Putamen (tissue), 1 donor: ENCODE results near the gene OPCML.

Experiments used
- DNase-seq: peaks from one replicate; pipeline ENCODE4 v3.0.0-alpha.2; 2016; ENCODE audit warnings: low spot score

Gene OPCML

DNA sequence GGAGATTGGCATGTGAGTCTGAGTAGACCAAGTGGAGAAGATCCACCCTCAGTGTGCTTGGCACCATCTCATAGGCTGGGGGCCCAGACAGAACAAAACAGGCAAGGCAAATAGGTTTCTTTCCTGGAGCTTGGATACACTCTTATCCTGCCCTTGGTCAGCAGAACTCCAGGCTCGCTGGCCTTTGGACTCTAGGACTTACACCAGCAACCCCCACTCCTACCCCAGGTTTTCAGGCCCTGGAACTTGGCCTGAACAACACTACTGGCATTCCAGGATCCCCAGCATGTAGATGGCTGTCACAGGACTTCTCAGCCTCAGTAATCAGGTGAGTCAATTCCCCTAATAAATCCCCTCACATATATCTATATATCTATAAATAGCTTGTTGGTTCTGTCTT lies 637.7 kb downstream of the OPCML start:
- DNase-seq: no peak

DNA sequence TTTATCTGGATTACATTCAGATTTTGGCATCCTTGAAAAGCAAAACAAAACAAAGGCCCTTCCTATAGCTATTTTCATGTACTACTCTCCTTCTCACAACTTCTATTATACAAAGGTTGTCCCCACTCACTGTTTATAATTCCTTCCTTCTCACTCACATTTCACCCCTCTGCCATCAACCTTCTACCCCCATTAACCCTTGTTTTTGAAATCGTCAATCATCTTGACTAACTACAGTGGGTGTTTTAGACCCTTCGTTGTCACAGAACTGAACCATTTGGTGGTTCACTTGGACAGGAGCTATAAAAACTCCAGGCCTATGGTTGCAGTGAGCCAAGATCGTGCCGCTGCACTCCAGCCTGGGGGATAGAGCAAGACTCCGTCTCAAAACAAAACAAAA lies 639.4 kb downstream of the OPCML start:
- DNase-seq: no peak

DNA sequence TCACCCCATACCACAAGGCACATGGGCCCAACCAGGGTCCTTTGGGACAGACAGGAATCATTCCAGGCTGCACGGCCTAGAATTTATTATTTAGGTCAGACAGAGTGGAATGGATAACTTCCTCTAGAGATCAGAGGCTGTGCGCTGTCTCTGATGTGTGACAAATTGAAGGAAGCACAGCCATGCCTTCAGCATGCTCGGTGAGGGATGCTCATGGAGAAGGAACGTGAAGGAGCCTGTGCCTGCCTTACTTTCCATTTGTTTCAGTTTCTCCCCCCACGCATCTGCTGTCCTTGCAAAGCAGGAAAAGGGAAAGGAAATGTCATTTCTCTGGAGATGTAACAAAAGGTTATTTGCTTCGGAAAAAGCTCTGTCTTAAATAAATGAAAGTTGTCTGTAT lies 644.1 kb downstream of the OPCML start:
- DNase-seq: no peak

DNA sequence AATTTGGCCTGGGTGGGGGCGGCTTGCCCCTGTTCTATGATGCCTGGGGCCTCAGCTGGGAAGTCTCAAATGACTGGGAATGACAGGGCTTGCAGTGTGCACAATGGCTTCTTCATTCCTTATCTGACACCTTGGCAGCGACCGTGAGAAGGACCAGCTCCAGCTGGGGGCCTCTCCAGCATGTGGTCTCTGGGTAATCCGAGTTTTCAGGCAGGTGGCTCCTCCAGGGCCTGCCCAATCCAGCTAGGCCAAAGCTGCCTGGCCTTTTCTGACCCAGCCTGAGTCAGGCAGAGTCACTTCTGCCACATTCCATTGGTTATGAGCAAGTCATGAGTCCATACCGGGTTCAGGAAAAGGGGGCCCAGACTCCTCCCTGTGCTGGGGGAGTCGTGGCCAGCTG lies 646.0 kb downstream of the OPCML start:
- no peak for DNase-seq

DNA sequence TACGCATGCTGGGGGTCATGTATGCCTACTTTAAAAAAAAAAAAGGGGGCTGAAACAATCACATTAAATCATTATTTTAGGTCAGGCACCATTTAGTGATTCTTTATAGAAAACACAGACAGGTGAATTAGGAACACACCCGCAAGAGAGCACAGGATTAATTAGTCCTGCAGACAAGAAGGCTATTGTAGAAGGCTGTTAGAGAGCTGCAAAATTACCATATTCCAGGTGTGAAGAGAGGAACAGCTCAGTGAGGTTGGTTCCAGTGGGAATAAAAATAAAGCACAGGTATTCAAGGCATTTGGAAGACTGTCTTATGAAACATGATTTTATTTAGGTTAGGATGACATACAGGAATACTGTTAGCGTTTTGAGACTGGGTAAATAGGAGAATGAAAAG lies 649.1 kb downstream of the OPCML start:
- DNase-seq: no peak

DNA sequence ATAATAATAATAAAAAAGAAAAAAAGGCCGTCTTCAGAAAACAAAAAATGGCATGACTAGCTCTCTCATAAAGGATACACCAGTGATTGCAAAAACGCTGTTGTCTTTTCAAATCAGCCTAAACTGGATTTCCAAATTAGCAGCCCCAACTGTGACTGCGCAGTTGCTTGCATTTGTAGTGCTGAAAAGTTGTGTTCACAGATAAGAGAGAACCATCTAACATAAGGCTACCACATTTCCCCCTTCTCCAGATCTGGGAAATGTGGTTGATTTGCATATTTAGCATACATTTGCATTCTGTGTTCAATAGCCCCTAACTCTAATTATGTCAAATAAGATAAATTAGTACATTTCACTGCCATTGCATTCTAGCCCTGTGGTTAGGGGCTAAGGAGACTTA lies 650.7 kb downstream of the OPCML start:
- DNase-seq: no peak

DNA sequence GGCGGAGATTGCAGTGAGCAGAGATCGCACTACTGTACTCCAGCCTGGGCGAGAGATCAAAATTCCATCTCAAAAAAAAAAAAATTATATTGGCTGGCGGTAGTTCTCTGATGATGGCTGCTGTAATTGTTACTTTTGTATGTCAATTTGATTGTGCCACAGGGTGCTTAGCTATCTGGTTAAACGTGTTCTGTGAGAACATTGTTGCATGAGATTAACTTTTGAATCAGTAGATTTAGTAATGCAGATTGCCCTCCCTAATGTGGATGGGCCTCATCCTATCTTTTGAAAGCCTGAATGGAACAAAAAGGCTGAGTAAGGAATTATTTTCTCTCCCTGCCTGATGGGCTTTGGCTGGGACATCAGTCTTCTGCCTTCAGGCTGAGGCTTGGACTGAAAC lies 654.2 kb downstream of the OPCML start:
- DNase-seq: no peak

DNA sequence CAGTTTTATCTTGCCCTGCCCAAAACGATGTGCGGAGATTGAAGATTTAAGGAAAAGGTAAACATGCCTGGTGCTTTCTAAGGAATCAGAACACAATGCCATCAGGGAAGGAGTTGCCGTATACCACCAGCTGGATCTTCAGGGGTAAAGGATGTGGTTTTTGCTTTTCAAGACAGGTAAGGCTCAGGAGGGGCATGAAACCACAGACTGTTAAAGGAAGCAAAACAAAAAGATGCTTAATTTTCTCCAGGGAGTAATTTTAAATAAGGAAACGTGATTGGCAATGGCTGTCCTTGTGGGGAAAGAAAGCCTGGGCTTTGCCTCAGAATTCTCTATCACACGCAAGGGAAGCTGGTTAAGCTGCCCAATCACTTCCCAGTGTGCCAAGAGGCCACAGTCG lies 655.6 kb downstream of the OPCML start:
- no peak for DNase-seq

DNA sequence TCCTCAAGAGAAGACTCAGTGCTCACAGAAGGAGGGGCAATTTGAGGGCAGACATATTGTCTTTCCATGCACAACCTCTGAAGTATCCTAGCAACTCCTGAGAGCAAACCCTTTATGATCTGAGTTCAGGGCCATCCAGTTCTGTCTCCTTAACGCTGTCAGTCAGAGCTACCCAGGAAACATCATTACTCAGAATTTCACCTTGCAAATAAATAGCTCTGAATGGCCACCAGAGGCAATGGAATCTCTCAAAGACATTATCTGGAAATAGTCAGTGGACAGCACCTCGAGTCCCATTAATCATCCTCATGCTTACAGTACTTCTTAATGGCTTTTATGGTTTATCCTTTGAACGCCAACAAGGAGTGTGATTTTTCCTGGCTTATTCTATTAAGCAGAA lies 656.1 kb downstream of the OPCML start:
- no peak for DNase-seq

DNA sequence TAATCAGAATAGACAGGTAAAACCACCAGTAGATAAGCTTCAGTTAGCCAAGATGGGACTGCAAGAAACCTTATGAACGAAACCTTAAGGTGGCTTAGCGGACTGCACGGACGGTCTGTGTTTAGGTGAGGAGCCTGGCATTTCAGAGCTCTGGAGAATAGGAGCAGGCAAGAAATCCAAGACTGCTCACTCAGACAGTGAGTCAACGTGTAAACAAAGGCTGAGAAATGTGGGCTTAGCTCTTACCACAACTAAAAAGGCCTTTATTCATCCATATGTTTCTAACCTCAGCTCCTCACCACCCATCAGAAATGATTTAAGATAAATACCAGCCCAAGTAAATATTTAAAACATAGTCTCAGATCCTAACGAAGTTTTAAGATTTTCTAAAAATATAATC lies 657.7 kb downstream of the OPCML start:
- DNase-seq: no peak

DNA sequence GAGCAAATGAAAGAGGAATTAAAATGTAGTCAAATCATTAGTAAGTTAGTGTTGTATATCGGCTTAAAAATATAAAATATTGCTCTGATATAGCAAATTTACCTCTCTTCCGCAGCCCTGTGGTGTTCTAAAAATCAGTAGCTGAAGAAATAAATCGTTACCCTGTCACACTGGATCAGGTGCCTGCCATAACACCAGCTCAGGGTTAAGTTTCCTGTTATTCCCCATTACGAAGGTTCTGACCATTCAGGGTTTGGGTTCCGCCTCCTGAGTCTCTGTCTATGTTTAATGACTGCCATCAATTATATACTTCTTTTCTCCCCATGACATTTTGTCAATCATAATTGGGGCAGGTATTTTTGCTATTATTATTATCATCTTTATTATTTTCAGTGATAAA lies 658.5 kb downstream of the OPCML start:
- DNase-seq: no peak

DNA sequence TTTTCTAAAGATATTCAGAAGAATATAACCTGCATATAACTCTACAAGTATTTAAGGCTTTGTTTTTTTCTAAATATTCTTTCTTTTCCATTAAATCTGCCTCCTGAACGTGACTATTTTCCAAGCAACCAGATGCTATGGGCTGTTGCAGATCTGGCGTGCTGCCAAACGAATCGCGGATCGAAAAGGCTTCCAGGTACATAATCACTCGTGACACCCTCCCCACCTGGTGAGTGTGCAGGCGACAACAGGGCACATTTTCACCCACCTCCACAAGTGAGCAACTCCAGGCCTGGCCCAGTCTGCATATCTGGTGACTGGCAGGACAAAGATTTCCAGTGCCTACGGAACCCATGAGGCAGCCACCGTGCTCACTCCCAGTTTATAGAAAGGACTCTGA lies 660.1 kb downstream of the OPCML start:
- no peak for DNase-seq

DNA sequence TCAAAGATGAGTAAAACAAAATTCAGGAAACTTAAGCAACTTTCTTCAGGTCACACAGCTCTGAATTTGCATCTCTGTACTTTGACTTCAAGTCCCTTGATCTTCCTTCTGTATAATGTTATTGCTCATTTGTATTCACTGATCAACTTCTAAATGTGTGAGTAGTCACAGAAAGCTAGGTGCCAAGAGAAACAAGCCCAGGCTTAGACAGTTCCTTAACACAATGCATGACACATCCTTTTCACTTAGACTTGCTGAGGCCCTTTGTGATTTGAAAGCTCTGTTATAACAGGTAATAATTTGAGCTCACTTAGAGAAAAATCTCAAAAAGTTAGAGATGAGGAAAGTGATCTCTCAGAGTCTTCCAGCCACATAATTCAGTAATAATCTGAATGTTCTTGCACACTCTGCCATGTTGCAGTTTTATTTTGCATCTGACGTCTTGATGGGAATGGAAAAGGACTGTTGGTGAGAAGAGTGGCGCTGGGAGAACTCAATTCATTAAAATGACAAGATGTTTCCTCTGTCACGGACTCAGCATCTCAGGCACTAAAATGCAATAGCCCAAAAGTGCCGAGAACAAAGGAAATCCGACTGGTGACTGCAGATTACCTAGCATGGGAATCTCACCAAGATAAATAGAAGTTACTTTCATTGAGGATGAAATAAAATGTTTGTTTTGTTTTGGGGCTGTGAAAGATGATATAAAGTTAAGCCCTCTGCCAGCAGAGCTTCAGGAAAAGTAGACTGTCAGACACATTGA lies 665.3 kb downstream of the OPCML start:
- DNase-seq: no peak

DNA sequence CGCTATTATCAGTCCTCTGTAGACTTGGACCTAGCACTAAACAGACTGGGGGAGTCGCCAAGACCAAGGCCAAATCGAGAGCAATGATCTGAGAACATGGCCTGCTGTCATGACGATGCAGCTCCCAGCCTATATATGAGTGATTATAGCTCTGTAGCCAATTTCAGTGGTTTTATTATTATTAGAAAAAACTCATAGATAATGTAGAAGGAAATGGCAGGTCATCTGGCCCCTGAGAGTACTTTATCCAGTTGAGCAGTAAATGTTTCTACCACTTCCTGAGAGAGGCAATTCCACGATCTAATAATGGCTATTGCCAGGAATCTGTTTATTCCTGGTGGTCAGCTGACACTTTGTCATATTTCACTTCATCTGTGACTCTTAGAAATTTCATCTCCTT lies 666.7 kb downstream of the OPCML start:
- DNase-seq: no peak

DNA sequence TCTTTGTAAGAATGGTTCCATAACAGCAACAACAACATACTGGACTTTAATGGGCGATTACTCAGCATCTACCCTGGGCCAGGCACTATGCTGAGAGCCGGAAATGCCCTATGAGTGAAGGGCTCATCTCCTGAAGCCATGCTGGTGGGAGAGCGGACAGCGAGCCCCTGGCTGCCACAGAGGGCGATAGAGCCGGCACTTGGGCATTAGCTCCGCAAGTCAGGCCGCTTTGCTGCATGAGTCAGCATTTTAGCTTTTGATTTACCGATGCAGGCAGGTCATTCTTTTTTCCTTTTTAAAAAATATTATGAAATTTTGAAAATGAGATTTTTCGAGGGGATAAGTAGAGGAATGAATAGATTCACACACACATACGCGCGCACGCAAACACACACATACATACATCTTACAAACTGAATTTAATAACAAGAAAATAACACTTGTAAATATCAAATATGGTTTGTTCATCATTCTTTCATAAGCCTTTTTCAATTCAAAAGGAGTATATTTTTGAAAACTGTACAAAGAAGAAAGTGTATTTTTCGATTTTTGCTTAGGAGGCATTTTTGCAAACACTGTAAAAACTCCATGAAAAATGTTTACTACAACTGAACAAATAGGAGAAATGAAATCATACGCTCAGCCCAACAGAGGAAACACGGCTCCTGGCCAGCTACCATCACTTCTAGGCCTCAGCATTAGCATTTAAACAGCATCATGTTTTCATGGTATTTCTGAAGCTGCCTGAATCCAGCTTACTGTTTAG lies 667.3 kb downstream of the OPCML start:
- DNase-seq: no peak

DNA sequence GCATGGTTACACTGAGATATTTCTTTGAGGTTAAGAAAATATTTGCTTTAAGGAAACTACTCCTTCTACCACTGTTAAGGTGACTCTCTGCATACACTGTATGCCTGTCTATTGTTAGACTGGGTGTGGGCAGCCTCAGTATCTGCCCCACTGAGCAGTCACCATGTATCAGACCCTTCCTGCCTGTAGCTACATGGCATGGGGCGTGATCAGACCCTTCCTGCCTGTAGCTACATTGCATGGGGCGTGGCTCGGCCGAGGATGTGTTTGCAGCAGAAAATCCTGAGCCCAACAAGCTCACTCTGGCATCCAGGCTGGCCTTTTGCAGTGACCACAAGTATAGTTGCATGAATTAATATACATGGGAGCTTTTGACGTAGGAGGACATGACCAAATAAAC lies 669.4 kb downstream of the OPCML start:
- DNase-seq: no peak

DNA sequence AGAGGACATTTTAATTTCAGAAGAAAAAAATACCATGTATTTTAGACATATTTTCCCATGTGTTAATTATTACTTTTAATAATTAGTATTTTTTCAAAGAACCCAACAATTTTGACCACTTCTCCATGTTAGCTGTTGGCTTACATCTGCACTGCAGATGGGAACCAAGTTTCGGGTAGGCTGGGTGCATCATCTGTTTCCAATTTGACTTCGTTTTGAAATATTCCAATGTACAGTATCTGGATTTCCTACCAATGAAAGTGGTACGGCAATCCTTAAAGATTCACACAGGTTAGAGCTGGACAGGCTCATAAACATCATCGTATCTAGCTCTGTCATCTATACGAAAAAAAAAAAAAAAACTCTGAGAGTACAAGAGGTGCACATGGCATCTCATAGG lies 670.2 kb downstream of the OPCML start:
- DNase-seq: no peak

DNA sequence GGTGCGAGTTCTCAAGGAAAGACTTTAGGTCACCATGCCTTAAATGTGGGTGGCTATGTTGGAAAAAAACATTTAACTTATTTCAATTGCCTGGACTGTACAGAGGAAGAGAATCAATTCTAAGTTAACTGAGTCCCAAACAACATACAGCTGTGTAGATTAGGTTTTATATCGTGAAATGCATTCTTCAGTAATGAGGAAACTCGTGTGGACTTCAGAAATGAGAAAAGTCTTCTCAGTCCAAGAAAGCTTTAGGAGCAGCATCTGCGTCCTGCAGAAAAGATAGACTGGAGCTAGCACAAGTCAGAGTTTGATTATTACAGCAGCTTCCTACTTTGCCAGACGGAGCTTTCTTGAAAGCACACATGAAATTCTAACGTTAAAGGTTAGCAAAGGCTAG lies 673.0 kb downstream of the OPCML start:
- no peak for DNase-seq

DNA sequence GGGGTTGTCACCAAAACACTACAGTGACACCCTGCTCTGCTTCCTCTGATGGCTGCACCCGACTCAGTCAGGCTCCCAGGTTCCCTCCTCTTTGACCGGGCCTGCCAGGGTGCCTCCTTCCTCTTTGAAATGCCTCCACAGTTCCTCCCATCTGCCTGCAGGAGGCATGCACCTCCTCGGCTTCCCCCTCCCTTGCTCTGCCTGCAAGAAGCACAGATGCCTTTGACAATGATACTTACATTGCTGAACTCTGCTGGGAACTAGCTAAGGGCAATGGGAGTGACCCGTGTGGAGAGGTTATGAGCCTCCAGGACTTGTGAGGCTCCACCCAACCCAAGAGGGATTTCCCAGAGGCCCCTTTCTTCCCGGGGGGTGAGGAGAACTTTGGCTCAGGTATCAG lies 674.1 kb downstream of the OPCML start:
- DNase-seq: no peak

DNA sequence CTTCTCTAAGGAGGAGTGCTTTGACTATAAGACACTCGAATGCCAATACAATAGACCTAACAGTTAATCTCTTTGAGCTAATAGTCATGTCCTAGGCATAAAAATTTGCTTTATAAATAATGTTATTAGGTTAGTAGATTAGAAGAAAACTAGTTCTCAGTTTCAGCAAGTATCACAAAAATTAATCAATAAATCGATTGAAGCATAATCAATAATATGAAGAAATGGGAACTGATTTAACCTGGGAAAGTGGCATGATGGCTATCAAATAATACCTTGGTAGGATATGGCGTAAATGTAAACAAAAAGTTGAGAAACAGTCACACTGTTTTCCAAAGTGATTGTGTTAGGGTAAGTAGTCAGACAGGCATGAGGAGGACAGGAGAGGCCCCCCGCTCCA lies 676.3 kb downstream of the OPCML start:
- DNase-seq: no peak

DNA sequence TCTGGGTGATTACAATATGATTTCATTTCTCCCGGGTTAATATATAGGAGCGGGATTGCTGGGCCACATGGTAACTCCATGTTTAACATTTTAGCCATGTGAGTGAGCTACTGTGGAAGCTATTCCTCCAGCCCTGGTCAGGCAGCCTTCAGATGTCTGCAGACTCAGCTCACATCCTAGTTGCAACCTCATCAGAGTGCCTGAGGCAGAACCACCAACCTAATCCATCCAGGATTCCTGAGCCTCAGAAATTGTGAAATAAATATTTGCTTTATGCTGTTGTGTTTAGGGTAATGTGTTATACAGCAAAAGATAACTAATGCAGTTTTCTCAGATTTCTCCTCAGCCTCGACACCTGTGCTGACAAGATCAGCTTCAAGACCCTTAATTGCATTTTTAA lies 676.8 kb downstream of the OPCML start:
- DNase-seq: no peak

DNA sequence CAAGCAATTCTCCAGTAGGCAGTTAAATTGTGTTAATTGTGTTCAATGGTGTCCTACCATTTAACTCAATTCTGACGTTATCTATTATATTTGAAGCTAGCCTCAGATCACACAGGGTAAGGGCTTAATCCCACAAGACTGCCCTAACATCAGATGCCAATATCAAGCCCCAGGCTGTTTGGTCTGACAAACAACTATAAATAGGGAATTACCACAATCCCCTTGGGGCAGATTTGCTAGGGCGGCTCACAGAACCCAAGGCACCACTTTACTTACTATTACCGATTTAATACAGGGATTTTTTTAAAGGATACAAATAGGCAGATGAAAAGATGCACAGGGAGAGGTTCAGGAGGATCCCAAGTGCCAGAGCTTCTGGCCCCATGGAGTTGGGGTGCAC lies 678.4 kb downstream of the OPCML start:
- no peak for DNase-seq

DNA sequence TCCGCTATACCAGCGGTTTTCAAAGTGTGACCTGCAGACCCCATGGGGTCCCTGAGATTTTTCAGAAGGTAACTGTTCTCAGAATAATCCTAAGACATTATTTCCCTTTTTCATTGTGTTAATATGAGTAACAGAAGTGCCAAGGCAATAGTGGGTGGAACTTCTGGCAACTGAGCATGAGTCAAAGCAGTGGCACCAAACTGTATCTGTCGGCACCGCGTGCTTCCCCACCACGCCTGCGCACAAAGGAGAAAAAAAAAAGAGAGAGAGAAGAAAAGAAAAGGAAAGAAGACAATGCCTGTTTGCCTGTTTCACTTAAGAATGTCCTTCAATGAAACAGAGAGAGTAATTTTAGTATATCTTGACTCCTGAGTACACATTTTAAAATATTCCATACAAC lies 679.9 kb downstream of the OPCML start:
- no peak for DNase-seq

DNA sequence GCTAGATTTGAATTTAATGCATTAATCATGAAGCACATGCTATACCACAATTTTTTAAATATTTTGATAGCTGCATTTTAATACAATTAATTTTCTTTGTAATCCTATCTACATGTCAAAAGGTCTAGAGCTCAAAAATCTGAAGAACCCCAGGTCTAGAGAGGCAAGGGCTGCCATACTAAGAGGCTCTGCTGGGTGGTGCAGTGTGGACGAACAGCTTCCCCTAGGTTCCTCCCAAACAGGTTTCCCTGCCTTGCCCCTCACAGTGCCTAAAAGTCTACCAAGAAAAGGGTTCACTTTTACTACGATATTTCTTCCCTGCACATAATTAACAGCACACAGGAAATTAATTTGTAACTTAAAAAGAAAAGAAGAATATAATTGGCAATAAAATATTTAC lies 681.1 kb downstream of the OPCML start:
- no peak for DNase-seq
